GM12865 (cell line): Measurements from ENCODE around the gene DTD1.

Experiments used
- DNase-seq: peaks from one replicate; pipeline ENCODE4 v3.0.0; 2010; ENCODE audit warnings: low read depth
- H3K4me3 ChIP-seq: 2 replicates; pipeline ENCODE4 v1.5.1; 2011; ENCODE audit warnings: mild to moderate bottlenecking, low read depth, low read length, control low read depth
- CTCF ChIP-seq: IDR thresholded peaks from 2 replicates; pipeline ENCODE4 v1.5.1; 2011; ENCODE audit warnings: low read length, control low read depth, low read depth, inconsistent platforms; ENCODE audit not compliant: insufficient read depth; ENCODE audit errors: missing control alignments

Gene DTD1

GRCh38 chr20:18580012-18580411 is 7.8 kb upstream of the DTD1 start:
- no peak overlapping the region for H3K4me3 ChIP-seq
- no peak for DNase-seq
- TF ChIP-seq CTCF = no peak

- no peak for DNase-seq
- H3K4me3 ChIP-seq = no peak overlapping the region
- no peak for TF ChIP-seq CTCF
Measured at GRCh38 chr20:18585134-18585533, 2.7 kb upstream of the DTD1 start.

- peak overlapping the region; percentile 82 for H3K4me3 ChIP-seq
- TF ChIP-seq CTCF = no peak
- peak; percentile 16 for DNase-seq
Measured at GRCh38 chr20:18588574-18588933, 700 bp downstream of the DTD1 start.

- DNase-seq = no peak
- H3K4me3 ChIP-seq = no peak overlapping the region
- TF ChIP-seq CTCF = no peak
Measured at GRCh38 chr20:18589941-18590674, 2.3 kb downstream of the DTD1 start.

GRCh38 chr20:18596270-18596669 is 8.4 kb downstream of the DTD1 start:
- TF ChIP-seq CTCF = no peak
- H3K4me3 ChIP-seq = no peak overlapping the region
- no peak for DNase-seq

GRCh38 chr20:18609741-18610140 is 21.9 kb downstream of the DTD1 start:
- no peak for DNase-seq
- TF ChIP-seq CTCF = no peak
- no peak overlapping the region for H3K4me3 ChIP-seq

- H3K4me3 ChIP-seq = no peak overlapping the region
- DNase-seq = no peak
- no peak for TF ChIP-seq CTCF
Measured at GRCh38 chr20:18611492-18611891, 23.6 kb downstream of the DTD1 start.
